Activated CD4-positive, alpha-beta T cell treated with anti-CD3 and anti-CD28 coated beads, Interleukin-2, amount 10 ng/mL, durations not matched to agents 7 days and 5 days (primary cell): ENCODE data around the gene CASS4. TPM values are rescaled to one million over a fixed set of nuclear protein-coding genes. Genes with fewer than 3 reads are reported as not detected.
A peak's percentile ranks its signal among the peaks of the same experiment; 100 is the strongest.

ENCODE experiments used
- CTCF ChIA-PET: fragments of 350-600 bp; sonication (Branson Sonifier 250); formaldehyde crosslinking; loops from one replicate; lab custom pipeline; 2021; ENCODE audit warnings: antibody characterized with exemption; lab: Charles Lee
- POLR2A ChIA-PET: fragments of 350-600 bp; sonication (Branson Sonifier 250); formaldehyde crosslinking; loops from one replicate; lab custom pipeline; 2021; ENCODE audit warnings: antibody characterized with exemption; lab: Charles Lee
- DNase-seq: peaks from one replicate; pipeline ENCODE4 v3.0.0-alpha.2; 2020
- H3K27ac Mint-ChIP-seq: one replicate; pipeline ENCODE4 v1.8.0; 2021; ENCODE audit warnings: mild to moderate bottlenecking, moderate library complexity, mixed read lengths
- H3K27me3 Mint-ChIP-seq: one replicate; pipeline ENCODE4 v1.8.0; 2021; ENCODE audit warnings: mixed read lengths
- H3K36me3 Mint-ChIP-seq: one replicate; pipeline ENCODE4 v1.8.0; 2021; ENCODE audit warnings: low read depth, mixed read lengths
- H3K4me1 Mint-ChIP-seq: one replicate; pipeline ENCODE4 v1.8.0; 2021; ENCODE audit warnings: mixed read lengths
- H3K4me3 Mint-ChIP-seq: one replicate; pipeline ENCODE4 v1.8.0; 2021; ENCODE audit warnings: mild to moderate bottlenecking, moderate library complexity, mixed read lengths
- H3K9me3 Mint-ChIP-seq: one replicate; pipeline ENCODE4 v1.8.0; 2021; ENCODE audit warnings: mixed read lengths
- total RNA-seq, 2 experiments: library from RNA; stranded (reverse); gene quantifications; one replicate each; pipeline ENCODE4 v1.2.3, GENCODE V29; 2021

Gene CASS4
- total RNA-seq, 2 experiments from 2014 or later: 8.6 to 9.0 TPM

- H3K4me3 Mint-ChIP-seq: peak overlapping the region; percentile 42
- peaks cover 47% of the 10 kb centered on the region for H3K4me1 Mint-ChIP-seq
- H3K27ac Mint-ChIP-seq: peak overlapping the region; percentile 90
- no peaks in the 10 kb centered on the region for H3K9me3 Mint-ChIP-seq
- POLR2A ChIA-PET: interaction anchor here (0.6 kb wide), 1 partner anchor 23 kb away, joined by 3 read pairs; no protein-coding TSS in a partner anchor
- CTCF ChIA-PET: interaction anchor here (0.5 to 2.5 kb wide), 7 partner anchors 12 to 92 kb away, joined by 3 to 6 read pairs (median 3); no protein-coding TSS in a partner anchor
- H3K27me3 Mint-ChIP-seq: no peaks in the 10 kb centered on the region
- H3K36me3 Mint-ChIP-seq: peaks cover 19% of the 10 kb centered on the region
- DNase-seq: peak; percentile 18
These were observed 27.8 kb downstream of the CASS4 start for GRCh38 chr20:56439771-56440291.

GRCh38 chr20:56440346-56441007 is 28.4 kb downstream of the CASS4 start:
- CTCF ChIA-PET: interaction anchor here (0.5 to 2.5 kb wide), 6 partner anchors 12 to 91 kb away, joined by 3 to 6 read pairs (median 4); no protein-coding TSS in a partner anchor
- Mint-ChIP-seq H3K36me3 (peaks cover 19% of the 10 kb centered on the region), H3K4me1 (peaks cover 45% of the 10 kb centered on the region), H3K27me3 (no peaks in the 10 kb centered on the region), H3K9me3 (no peaks in the 10 kb centered on the region), H3K4me3 (peak overlapping the region; percentile 42), H3K27ac (peak overlapping the region; percentile 90)
- POLR2A ChIA-PET: interaction anchor here (0.6 kb wide), 1 partner anchor 22 kb away, joined by 3 read pairs; no protein-coding TSS in a partner anchor
- DNase-seq: peak; percentile 71

DNA sequence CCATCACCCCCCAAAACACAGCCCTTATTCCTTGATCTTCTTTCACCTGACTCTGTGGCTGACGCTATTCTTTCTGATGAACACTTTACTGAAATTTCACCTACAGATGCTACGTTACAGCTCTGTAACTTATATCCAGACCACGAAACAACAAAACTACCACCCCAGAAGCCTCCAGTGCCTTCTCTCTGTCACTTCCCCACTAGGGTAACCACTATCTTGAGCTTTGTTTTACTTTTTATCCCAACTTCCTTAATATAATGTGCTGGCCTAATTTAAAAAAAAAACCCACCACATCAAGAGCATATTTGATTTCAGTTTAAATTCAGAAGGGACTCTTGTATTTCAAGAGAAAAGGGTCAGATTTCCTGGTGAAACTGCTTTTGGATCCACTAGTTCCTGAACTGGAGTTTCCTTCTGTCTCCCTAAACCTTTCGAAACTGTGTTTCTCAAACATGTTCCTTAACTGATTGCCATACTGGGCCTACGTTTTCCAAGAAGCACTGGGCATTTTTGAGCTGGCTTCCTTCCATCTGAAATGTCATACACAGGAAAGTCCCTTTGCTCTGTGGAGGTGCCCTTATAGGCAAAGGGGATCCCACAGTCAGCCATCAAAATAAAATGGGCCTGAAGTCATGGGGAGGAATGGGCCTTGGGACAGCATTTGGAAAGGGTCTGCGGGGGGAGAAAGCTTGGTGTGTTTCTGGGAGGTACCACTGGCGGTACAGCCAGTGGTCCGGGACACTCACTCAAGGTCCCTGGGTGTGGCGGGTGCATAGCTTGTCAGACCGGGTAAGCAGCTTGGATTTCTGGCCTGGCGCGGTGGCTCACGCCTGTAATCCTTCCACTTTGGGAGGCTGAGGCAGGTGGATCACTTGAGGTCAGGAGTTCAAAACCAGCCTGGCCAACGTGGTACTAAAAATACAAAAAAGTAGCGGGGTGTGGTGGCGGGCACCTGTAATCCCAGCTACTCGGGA is 30.6 kb downstream of the CASS4 start:
- Mint-ChIP-seq H3K36me3 (peaks cover 17% of the 10 kb centered on the region), H3K4me3 (no peak overlapping the region), H3K4me1 (peaks cover 44% of the 10 kb centered on the region), H3K27me3 (no peaks in the 10 kb centered on the region), H3K9me3 (no peaks in the 10 kb centered on the region), H3K27ac (peak overlapping the region; percentile 38)
- no peak for DNase-seq
- POLR2A ChIA-PET: no interaction called here
- CTCF ChIA-PET: interaction anchor here (0.8 to 2.7 kb wide), 8 partner anchors 9 to 28 kb away, joined by 3 to 13 read pairs (median 3); no protein-coding TSS in a partner anchor

- H3K9me3 Mint-ChIP-seq: no peaks in the 10 kb centered on the region
- no peaks in the 10 kb centered on the region for H3K27me3 Mint-ChIP-seq
- no peak overlapping the region for H3K4me3 Mint-ChIP-seq
- DNase-seq: no peak
- CTCF ChIA-PET: interaction anchor here (0.9 to 2.7 kb wide), 7 partner anchors 10 to 32 kb away, joined by 3 to 13 read pairs (median 4); partner anchors contain the start of gene CASS4
- POLR2A ChIA-PET: no interaction called here
- H3K4me1 Mint-ChIP-seq: peaks cover 38% of the 10 kb centered on the region
- H3K36me3 Mint-ChIP-seq: peaks cover 15% of the 10 kb centered on the region
- H3K27ac Mint-ChIP-seq: no peak overlapping the region
These were observed 31.8 kb downstream of the CASS4 start for GRCh38 chr20:56443654-56444540.

DNA sequence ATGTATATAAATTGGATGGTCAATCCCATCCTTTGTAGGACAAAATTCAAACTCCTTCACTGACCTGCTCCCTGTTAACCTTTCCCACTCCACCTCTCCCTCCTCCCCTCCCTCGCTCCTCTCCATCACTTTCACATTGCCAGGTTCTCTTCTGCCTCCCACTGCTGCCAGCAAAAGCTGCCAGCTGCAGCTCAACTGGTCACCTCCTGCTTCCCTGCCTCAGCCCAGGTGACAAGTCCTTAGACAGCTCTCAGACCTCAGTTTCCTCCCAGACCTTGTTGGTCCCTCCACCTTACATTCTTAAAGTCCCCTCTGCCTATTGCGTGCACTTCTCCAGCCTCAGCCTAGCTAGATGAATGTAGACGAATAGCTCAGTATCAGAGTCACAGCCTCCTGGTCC is 33.1 kb downstream of the CASS4 start:
- POLR2A ChIA-PET: no interaction called here
- peaks cover 30% of the 10 kb centered on the region for H3K4me1 Mint-ChIP-seq
- H3K27ac Mint-ChIP-seq: no peak overlapping the region
- H3K27me3 Mint-ChIP-seq: no peaks in the 10 kb centered on the region
- H3K9me3 Mint-ChIP-seq: no peaks in the 10 kb centered on the region
- no peak overlapping the region for H3K4me3 Mint-ChIP-seq
- no peak for DNase-seq
- CTCF ChIA-PET: interaction anchor here (0.7 to 1.3 kb wide), 4 partner anchors 11 to 34 kb away, joined by 3 to 4 read pairs (median 4); partner anchors contain the start of gene CASS4
- H3K36me3 Mint-ChIP-seq: peaks cover 17% of the 10 kb centered on the region

DNA sequence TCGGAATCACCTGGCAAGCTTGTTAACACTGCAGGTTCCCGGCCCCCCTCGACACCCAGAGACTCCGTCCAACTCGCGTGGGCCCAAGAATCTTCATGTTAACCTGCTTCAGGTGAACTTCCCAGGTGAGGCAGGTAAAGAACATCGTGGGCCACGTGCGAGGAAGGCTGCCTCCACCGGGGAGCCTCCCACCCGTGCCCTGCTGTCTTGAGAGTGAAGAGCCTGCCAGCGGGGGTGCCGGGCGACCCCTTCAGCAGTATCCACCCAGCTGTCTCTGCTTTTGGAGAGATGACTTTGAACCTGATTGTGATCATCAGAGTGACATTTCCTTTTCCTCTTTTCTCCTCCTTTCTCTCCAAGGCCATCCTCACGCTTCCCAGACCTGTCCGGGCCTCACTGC is 33.5 kb downstream of the CASS4 start:
- CTCF ChIA-PET: interaction anchor here (0.7 kb wide), 2 partner anchors 12 to 24 kb away, joined by 3 to 4 read pairs; no protein-coding TSS in a partner anchor
- Mint-ChIP-seq H3K4me3 (no peak overlapping the region), H3K4me1 (peaks cover 26% of the 10 kb centered on the region), H3K27ac (peak overlapping the region; percentile 52), H3K27me3 (no peaks in the 10 kb centered on the region), H3K9me3 (no peaks in the 10 kb centered on the region), H3K36me3 (peaks cover 17% of the 10 kb centered on the region)
- no peak for DNase-seq
- POLR2A ChIA-PET: no interaction called here

DNA sequence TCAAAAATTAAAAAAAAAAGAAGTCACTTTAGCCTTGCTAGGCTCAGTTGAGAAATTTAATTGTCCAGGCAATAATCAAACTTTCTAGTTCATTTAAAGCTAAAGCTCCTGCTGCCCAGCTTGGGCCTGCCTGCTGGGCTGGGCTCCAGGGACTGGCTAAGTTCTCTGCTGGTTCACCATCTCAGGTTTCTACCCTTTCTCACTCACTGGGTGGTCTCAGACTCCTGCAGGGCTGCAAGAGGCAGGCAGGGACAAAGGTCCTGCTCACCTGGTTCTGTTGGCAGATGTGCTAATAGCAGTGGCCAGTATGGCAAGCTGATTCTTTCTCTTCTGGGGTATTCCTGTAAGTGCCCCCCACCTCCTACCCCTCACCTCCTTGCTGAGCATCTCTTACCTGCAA is 35.2 kb downstream of the CASS4 start:
- H3K36me3 Mint-ChIP-seq: peaks cover 24% of the 10 kb centered on the region
- DNase-seq: no peak
- no peak overlapping the region for H3K4me3 Mint-ChIP-seq
- peaks cover 16% of the 10 kb centered on the region for H3K4me1 Mint-ChIP-seq
- POLR2A ChIA-PET: no interaction called here
- H3K27me3 Mint-ChIP-seq: no peaks in the 10 kb centered on the region
- no peaks in the 10 kb centered on the region for H3K9me3 Mint-ChIP-seq
- CTCF ChIA-PET: interaction anchor here (1.2 kb wide), 1 partner anchor 18 kb away, joined by 3 read pairs; no protein-coding TSS in a partner anchor
- H3K27ac Mint-ChIP-seq: no peak overlapping the region

GRCh38 chr20:56449459-56449858 is 37.4 kb downstream of the CASS4 start:
- no peak overlapping the region for H3K27ac Mint-ChIP-seq
- POLR2A ChIA-PET: no interaction called here
- peaks cover 20% of the 10 kb centered on the region for H3K36me3 Mint-ChIP-seq
- peaks cover 4% of the 10 kb centered on the region for H3K4me1 Mint-ChIP-seq
- no peak overlapping the region for H3K4me3 Mint-ChIP-seq
- CTCF ChIA-PET: no interaction called here
- DNase-seq: no peak
- H3K27me3 Mint-ChIP-seq: no peaks in the 10 kb centered on the region
- H3K9me3 Mint-ChIP-seq: no peaks in the 10 kb centered on the region

GRCh38 chr20:56451056-56451765 is 39.2 kb downstream of the CASS4 start:
- no peak for DNase-seq
- ChIA-PET CTCF (interaction anchor here (1.1 to 1.5 kb wide), 3 partner anchors 11 to 18 kb away, joined by 4 to 6 read pairs (median 5); no protein-coding TSS in a partner anchor), POLR2A (no interaction called here)
- peaks cover 2% of the 10 kb centered on the region for H3K9me3 Mint-ChIP-seq
- H3K27ac Mint-ChIP-seq: no peak overlapping the region
- peaks cover 24% of the 10 kb centered on the region for H3K36me3 Mint-ChIP-seq
- H3K4me3 Mint-ChIP-seq: no peak overlapping the region
- peaks cover 13% of the 10 kb centered on the region for H3K4me1 Mint-ChIP-seq
- no peaks in the 10 kb centered on the region for H3K27me3 Mint-ChIP-seq

GRCh38 chr20:56453352-56453751 is 41.3 kb downstream of the CASS4 start:
- H3K36me3 Mint-ChIP-seq: peaks cover 25% of the 10 kb centered on the region
- no peaks in the 10 kb centered on the region for H3K27me3 Mint-ChIP-seq
- no peak overlapping the region for H3K27ac Mint-ChIP-seq
- H3K4me3 Mint-ChIP-seq: no peak overlapping the region
- CTCF ChIA-PET: interaction anchor here (1.7 to 2.9 kb wide), 3 partner anchors 10 to 13 kb away, joined by 6 to 13 read pairs (median 7); no protein-coding TSS in a partner anchor
- H3K9me3 Mint-ChIP-seq: peaks cover 2% of the 10 kb centered on the region
- no peak for DNase-seq
- POLR2A ChIA-PET: no interaction called here
- H3K4me1 Mint-ChIP-seq: peaks cover 18% of the 10 kb centered on the region

DNA sequence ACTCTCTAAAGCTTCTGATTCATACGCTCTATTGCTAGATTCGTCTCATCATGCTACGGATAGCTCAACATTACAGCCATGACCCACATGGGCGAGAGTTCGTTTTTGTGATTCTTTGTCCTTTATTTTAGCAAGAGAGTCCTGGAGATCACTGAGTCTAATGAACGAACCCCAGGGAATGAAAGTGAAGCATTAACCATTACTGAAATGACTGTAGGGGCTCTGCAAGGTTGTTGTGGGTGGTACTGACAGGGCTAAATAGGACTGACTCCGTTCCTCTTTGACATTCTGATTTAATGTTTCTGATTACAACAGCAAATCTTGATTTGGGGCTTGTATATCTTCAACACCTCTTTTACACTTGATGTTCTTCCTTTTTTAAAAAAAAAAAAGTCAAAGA is 42.7 kb downstream of the CASS4 start:
- ChIA-PET CTCF (interaction anchor here (0.8 to 2.9 kb wide), 6 partner anchors 9 to 978 kb away, joined by 3 to 13 read pairs (median 5); partner anchors contain the start of genes AURKA and CSTF1), POLR2A (no interaction called here)
- Mint-ChIP-seq H3K27ac (peak overlapping the region; percentile 38), H3K27me3 (no peaks in the 10 kb centered on the region), H3K9me3 (peaks cover 2% of the 10 kb centered on the region), H3K4me3 (no peak overlapping the region), H3K36me3 (peaks cover 29% of the 10 kb centered on the region), H3K4me1 (peaks cover 23% of the 10 kb centered on the region)
- no peak for DNase-seq
